A549 treated with AZD9567 at 1 μM for 4 hours (cell line): Measurements from ENCODE around the gene EXOSC1. TPM values are rescaled to one million over a fixed set of nuclear protein-coding genes. Genes with fewer than 3 reads are reported as not detected.

Experiments used
- total RNA-seq: library from RNA; stranded (reverse); fragments of 200-300 nt; extraction: Qiagen RNA extraction; gene quantifications from 5 replicates; pipeline ENCODE4 v1.2.3, GENCODE V29; 2022; ENCODE audit not compliant: insufficient read depth

EXOSC1 gene, protein sequence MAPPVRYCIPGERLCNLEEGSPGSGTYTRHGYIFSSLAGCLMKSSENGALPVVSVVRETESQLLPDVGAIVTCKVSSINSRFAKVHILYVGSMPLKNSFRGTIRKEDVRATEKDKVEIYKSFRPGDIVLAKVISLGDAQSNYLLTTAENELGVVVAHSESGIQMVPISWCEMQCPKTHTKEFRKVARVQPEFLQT
- 52.3 to 74.1 TPM (median 56.7 TPM) in 5 replicates for total RNA-seq

GRCh38 chr10:97445722-97446639 lies at the start of gene EXOSC1, which contains the start of gene ZDHHC16:
EXOSC1 (minus strand) TSS chr10:97446006; CDS start chr10:97445985, 21 bp downstream.
ZDHHC16 (plus strand) TSS chr10:97446175; CDS start chr10:97451676, 5,501 bp downstream.

DNA sequence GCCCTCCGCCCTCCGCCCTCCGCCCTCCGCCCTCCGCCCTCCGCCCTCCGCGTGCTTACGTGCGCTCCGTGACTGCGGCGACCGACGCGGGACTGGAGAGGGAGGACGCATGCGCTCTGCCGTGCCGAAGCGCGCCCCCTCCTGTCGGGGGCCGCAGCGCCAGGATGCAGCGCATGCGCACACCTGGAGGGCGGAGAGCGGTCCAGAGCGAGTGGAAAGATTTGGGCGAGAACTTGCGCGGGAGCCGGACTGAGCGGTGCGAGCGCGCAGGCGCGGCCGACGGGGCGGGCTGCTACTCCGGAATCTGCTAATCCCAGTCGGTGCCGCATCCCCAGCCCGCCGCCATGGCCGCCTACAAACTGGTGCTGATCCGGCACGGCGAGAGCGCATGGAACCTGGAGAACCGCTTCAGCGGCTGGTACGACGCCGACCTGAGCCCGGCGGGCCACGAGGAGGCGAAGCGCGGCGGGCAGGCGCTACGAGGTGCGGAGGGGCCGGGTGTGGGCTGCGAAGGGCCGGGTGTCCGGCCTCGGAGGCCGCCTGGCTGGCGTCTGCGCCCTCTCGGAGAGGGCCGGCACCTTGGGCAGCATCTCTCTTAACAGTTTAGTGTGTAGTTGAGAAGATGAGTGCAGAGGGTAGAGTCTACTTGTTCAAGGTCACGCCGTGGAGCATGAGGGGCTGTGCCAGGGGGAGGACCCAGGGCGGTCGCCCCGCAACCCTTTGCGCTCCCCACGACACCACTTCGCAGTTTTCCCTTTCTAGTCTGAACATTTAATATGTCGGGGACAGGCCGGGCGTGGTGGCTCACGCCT lies 19.6 kb downstream of the EXOSC1 start, which contains the start of gene PGAM1:
Gene PGAM1, plus strand, starts transcription at position 228 of the 812 bp plus-strand sequence. Its CDS starts 117 bp downstream, at position 345.

GRCh38 chr10:97400665-97401454 lies 44.9 kb downstream of the EXOSC1 start, which contains the start of gene RRP12:
RRP12 (minus strand) TSS chr10:97401340; CDS start chr10:97401231, 109 bp downstream.

Other genes with a start within 250 kb of the EXOSC1 start
- gene ARHGAP19, start 153.4 kb downstream of the EXOSC1 start, total RNA-seq, result 3.7 to 6.3 TPM (median 4.6 TPM) in 5 replicates
- 0.74 to 2.2 TPM (median 1.7 TPM) in 5 replicates for gene FRAT1, start 126.7 kb downstream of the EXOSC1 start, total RNA-seq
- 1.2 to 8.8 TPM (median 8.0 TPM) in 5 replicates for gene FRAT2, start 111.3 kb downstream of the EXOSC1 start, total RNA-seq
- gene RRP12, start 44.7 kb downstream of the EXOSC1 start, total RNA-seq, result 44.4 to 73.3 TPM (median 56.6 TPM) in 5 replicates
- gene PGAM1, start 19.8 kb downstream of the EXOSC1 start, total RNA-seq, result 595 to 678 TPM (median 628 TPM) in 5 replicates
- gene ZDHHC16, start 169 bp upstream of the EXOSC1 start, total RNA-seq, result 48.5 to 56.2 TPM (median 54.9 TPM) in 5 replicates
- 46.3 to 54.9 TPM (median 49.5 TPM) in 5 replicates for gene MMS19, start 52.4 kb upstream of the EXOSC1 start, total RNA-seq
- 19.0 to 20.1 TPM (median 19.9 TPM) in 5 replicates for gene UBTD1, start 52.9 kb upstream of the EXOSC1 start, total RNA-seq
- 4.4 to 6.8 TPM (median 5.9 TPM) in 4 of 5 replicates, not detected in the other for gene ANKRD2, start 126.8 kb upstream of the EXOSC1 start, total RNA-seq
- gene HOGA1, start 138.4 kb upstream of the EXOSC1 start, total RNA-seq, result 1.6 to 2.2 TPM (median 1.9 TPM) in 5 replicates
- gene C10orf62, start 143.7 kb upstream of the EXOSC1 start, total RNA-seq, result not detected in 5 replicates
- 3.3 to 7.4 TPM (median 6.7 TPM) in 5 replicates for gene MORN4, start 187.5 kb upstream of the EXOSC1 start, total RNA-seq
- 21.4 to 26.1 TPM (median 24.3 TPM) in 5 replicates for gene PI4K2A, start 194.7 kb upstream of the EXOSC1 start, total RNA-seq
- gene AVPI1, start 241.2 kb upstream of the EXOSC1 start, total RNA-seq, result 92.2 to 115 TPM (median 98.3 TPM) in 5 replicates